GM23338 (cell line): ENCODE measurements around the gene MUC6. TPM values are rescaled to one million over a fixed set of nuclear protein-coding genes. Genes with fewer than 3 reads are reported as not detected.

Source experiments
- ATAC-seq: fragments of 200-7000 bp; cut with Tn5 transposase; 3 replicates; pipeline ENCODE4 v1.9.1; 2020
- DNase-seq: peaks from one replicate; pipeline ENCODE4 v3.0.0-alpha.2; 2015; ENCODE audit warnings: low spot score
- H2AFZ ChIP-seq: fragments of 200-600 bp; sonication (generic); 2 replicates; pipeline ENCODE4 v1.8.0; 2016; ENCODE audit warnings: antibody characterized with exemption, mild to moderate bottlenecking, moderate library complexity
- H3F3A ChIP-seq: fragments of 200-600 bp; sonication (generic); replicated peaks from 2 replicates; pipeline ENCODE4 v1.8.0; 2017; ENCODE audit warnings: antibody characterized with exemption, mixed run types, low read depth
- H3K27ac ChIP-seq: fragments of 200-600 bp; sonication (generic); 2 replicates; pipeline ENCODE4 v1.6.1; 2016; ENCODE audit warnings: low read depth
- H3K27me3 ChIP-seq: fragments of 200-600 bp; sonication (generic); 2 replicates; pipeline ENCODE4 v1.8.0; 2016; ENCODE audit warnings: mild to moderate bottlenecking, mixed run types, moderate library complexity; ENCODE audit not compliant: insufficient read depth
- H3K36me3 ChIP-seq: fragments of 200-600 bp; sonication (generic); 2 replicates; pipeline ENCODE4 v1.8.0; 2016; ENCODE audit warnings: mild to moderate bottlenecking; ENCODE audit not compliant: insufficient read depth
- H3K4me1 ChIP-seq: fragments of 200-600 bp; sonication (generic); 2 replicates; pipeline ENCODE4 v1.8.0; 2016; ENCODE audit warnings: mild to moderate bottlenecking, moderate library complexity; ENCODE audit not compliant: insufficient read depth
- H3K4me2 ChIP-seq: fragments of 200-600 bp; sonication (generic); 2 replicates; pipeline ENCODE4 v1.7.1; 2017; ENCODE audit warnings: mixed run types
- H3K4me3 ChIP-seq: fragments of 200-600 bp; sonication (generic); 2 replicates; pipeline ENCODE4 v1.6.1; 2016; ENCODE audit warnings: mixed run types
- H3K79me2 ChIP-seq: fragments of 200-600 bp; sonication (generic); replicated peaks from 2 replicates; pipeline ENCODE4 v1.8.0; 2017; ENCODE audit warnings: mild to moderate bottlenecking; ENCODE audit not compliant: insufficient read depth
- H3K9me2 ChIP-seq: fragments of 200-600 bp; sonication (generic); 2 replicates; pipeline ENCODE4 v1.8.0; 2017; ENCODE audit not compliant: insufficient read depth
- H4K20me1 ChIP-seq: fragments of 200-600 bp; sonication (generic); replicated peaks from 2 replicates; pipeline ENCODE4 v1.8.0; 2017; ENCODE audit warnings: mild to moderate bottlenecking; ENCODE audit not compliant: insufficient read depth
- H3K27ac Mint-ChIP-seq: 2 replicates; pipeline ENCODE4 v1.8.0; 2020; ENCODE audit warnings: inconsistent platforms, mild to moderate bottlenecking, moderate library complexity, mixed read lengths
- H3K27me3 Mint-ChIP-seq: 3 replicates; pipeline ENCODE4 v1.8.0; 2022; ENCODE audit warnings: low read depth, mild to moderate bottlenecking, moderate library complexity, mixed read lengths, inconsistent platforms; ENCODE audit not compliant: insufficient read depth, poor library complexity
- H3K36me3 Mint-ChIP-seq: 3 replicates; pipeline ENCODE4 v1.8.0; 2021; ENCODE audit warnings: low read depth, mild to moderate bottlenecking, inconsistent platforms, moderate library complexity, mixed read lengths
- H3K4me1 Mint-ChIP-seq: 3 replicates; pipeline ENCODE4 v1.8.0; 2020; ENCODE audit warnings: mild to moderate bottlenecking, inconsistent platforms, mixed read lengths
- H3K4me3 Mint-ChIP-seq: 3 replicates; pipeline ENCODE4 v1.8.0; 2021; ENCODE audit warnings: moderate library complexity, mild to moderate bottlenecking, inconsistent platforms, mixed read lengths
- H3K9me3 Mint-ChIP-seq: 3 replicates; pipeline ENCODE4 v1.8.0; 2020; ENCODE audit warnings: moderate library complexity, mild to moderate bottlenecking, inconsistent platforms, mixed read lengths
- CREB1 ChIP-seq: fragments of 250-450 bp; sonication (Bioruptor Pico); IDR thresholded peaks from 2 replicates; pipeline ENCODE4 v1.5.0; 2020; ENCODE audit warnings: low read depth, mild to moderate bottlenecking, moderate library complexity
- EZH2 ChIP-seq: fragments of 200-600 bp; sonication (generic); IDR thresholded peaks from one replicate; pipeline ENCODE4 v1.8.0; 2017; ENCODE audit warnings: antibody characterized with exemption, mild to moderate bottlenecking, low read depth; ENCODE audit not compliant: unreplicated experiment
- EZH2phosphoT487 ChIP-seq: fragments of 200-600 bp; sonication (generic); IDR thresholded peaks from one replicate; pipeline ENCODE4 v1.8.1; 2018; ENCODE audit warnings: antibody characterized with exemption; ENCODE audit not compliant: unreplicated experiment
- JUNB ChIP-seq: IDR thresholded peaks from one replicate; pipeline ENCODE4 v1.6.1; 2016; ENCODE audit warnings: antibody characterized with exemption; ENCODE audit not compliant: unreplicated experiment
- NANOG ChIP-seq: IDR thresholded peaks from 2 replicates; pipeline ENCODE4 v1.6.1; 2016; ENCODE audit warnings: antibody characterized with exemption, borderline replicate concordance
- POLR2AphosphoS5 ChIP-seq: IDR thresholded peaks from 2 replicates; pipeline ENCODE4 v1.6.1; 2016; ENCODE audit warnings: antibody characterized with exemption, low read depth
- ZNF114 ChIP-seq: fragments of 250-450 bp; sonication (Bioruptor Pico); IDR thresholded peaks from 2 replicates; pipeline ENCODE4 v1.5.0; 2020; ENCODE audit warnings: mild to moderate bottlenecking, moderate library complexity
- ZNF331 ChIP-seq: fragments of 250-450 bp; sonication (Bioruptor Pico); IDR thresholded peaks from 2 replicates; pipeline ENCODE4 v1.5.0; 2020; ENCODE audit warnings: low read depth, mild to moderate bottlenecking, moderate library complexity
- polyA plus RNA-seq: library from polyadenylated mRNA; unstranded; fragments of >200 nt; fragmentation: Nextera tagmentation; extraction: Ambion mirVana; gene quantifications from 2 replicates; pipeline ENCODE4 v1.2.1, GENCODE V29; 2016
- total RNA-seq: library from RNA; depleted of rRNA; stranded (reverse); fragments of >200 nt; shearing (Covaris generic); gene quantifications from 2 replicates; pipeline ENCODE4 v1.2.3, GENCODE V29; 2014
- TF ChIP-seq, protein P1 (sequence below): IDR thresholded peaks from 2 replicates; pipeline ENCODE4 v1.6.1; 2016; ENCODE audit warnings: antibody characterized with exemption
- TF ChIP-seq, protein P2 (sequence below): IDR thresholded peaks from one replicate; pipeline ENCODE4 v1.6.1; 2018; ENCODE audit warnings: antibody characterized with exemption; ENCODE audit not compliant: unreplicated experiment

The MUC6 gene
- total and polyA plus RNA-seq, 2 experiments from 2014 or later: not detected

DNA sequence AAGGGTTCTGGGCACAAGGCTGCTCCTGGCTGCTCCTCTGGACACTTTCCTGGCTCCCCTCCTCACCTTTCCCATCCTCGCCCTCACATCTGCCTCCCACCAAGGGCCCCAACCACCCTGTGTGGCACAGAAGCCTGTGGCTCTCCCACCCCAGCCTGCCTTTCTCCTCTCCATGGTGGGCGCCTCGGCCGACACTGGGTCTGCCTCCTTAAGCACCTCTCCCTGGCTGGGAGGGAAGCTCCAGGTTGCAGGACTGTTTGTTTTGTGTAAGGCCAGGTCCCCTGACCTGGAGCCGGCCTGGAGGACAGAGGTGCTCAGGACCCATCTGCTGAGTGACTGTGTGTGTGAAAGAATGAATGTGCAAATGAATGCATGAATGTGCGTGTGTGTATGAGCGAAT is 14.1 kb downstream of the MUC6 start:
- peaks cover 8% of the 10 kb centered on the region for H3K36me3 Mint-ChIP-seq
- no peak overlapping the region for H3K27ac Mint-ChIP-seq

DNA sequence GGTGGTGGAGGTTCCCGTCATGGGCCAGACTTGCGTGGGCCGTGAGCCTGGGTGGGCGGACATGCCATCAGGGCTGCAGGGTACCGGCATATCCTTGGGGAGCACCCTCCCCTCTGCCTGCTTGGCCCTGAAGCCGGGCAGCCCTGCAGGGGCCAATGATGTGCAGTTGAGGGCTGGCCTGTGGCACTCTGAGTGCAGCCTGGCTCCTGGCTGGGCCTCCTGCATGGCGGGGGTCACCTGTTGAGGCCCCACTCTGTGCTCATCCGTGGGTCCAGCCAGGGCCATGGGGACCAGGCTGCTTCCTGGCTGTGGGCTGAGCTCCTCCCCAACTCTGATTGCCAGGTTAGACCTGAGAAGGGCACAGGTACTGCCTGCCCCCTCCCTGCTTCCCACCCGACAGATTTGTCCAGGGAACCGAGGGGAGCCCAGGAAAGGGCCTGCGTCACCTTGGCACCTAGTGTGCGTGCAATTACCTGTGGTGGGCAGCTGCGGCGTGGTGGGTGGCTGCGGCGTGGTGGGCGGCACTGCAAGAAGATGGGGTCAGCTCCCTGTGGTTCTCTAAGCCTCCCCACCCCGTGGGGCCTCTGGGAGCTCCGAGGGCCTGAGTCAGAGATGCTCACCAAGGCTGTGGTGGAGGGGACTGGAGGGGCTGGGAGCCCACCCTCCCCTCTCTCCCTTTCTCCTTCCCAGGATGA is 16.2 kb downstream of the MUC6 start:
- no peak overlapping the region for H3K4me3 ChIP-seq
- Mint-ChIP-seq H3K27ac (no peak overlapping the region), H3K27me3 (peaks cover 20% of the 10 kb centered on the region), H3K9me3 (peaks cover 23% of the 10 kb centered on the region), H3K4me3 (no peak overlapping the region), H3K4me1 (no peaks in the 10 kb centered on the region; the same call in 2 of the 3 replicates), H3K36me3 (peaks cover 18% of the 10 kb centered on the region)
- no peaks in the 10 kb centered on the region for H3K27me3 ChIP-seq
- no peaks in the 10 kb centered on the region for H4K20me1 ChIP-seq
- no peaks in the 10 kb centered on the region for H3K36me3 ChIP-seq
- no peak for DNase-seq
- H3F3A ChIP-seq: no peaks in the 10 kb centered on the region
- no peaks in the 10 kb centered on the region for H3K4me1 ChIP-seq
- H3K27ac ChIP-seq: no peak overlapping the region
- no peak for ATAC-seq
- no peak overlapping the region for H2AFZ ChIP-seq
- no peak overlapping the region for H3K4me2 ChIP-seq
- no peaks in the 10 kb centered on the region for H3K9me2 ChIP-seq
- H3K79me2 ChIP-seq: no peaks in the 10 kb centered on the region
- TF ChIP-seq NANOG (no peak), EZH2 (no peak), POLR2AphosphoS5 (no peak), CREB1 (CRISPR knock-in tag) (no peak), ZNF331 (CRISPR knock-in tag) (no peak), JUNB (no peak)
- TF ChIP-seq, protein P1, sequence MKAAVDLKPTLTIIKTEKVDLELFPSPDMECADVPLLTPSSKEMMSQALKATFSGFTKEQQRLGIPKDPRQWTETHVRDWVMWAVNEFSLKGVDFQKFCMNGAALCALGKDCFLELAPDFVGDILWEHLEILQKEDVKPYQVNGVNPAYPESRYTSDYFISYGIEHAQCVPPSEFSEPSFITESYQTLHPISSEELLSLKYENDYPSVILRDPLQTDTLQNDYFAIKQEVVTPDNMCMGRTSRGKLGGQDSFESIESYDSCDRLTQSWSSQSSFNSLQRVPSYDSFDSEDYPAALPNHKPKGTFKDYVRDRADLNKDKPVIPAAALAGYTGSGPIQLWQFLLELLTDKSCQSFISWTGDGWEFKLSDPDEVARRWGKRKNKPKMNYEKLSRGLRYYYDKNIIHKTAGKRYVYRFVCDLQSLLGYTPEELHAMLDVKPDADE: no peak

More for the DNA sequence above, 14.1 kb downstream of the MUC6 start:
- no peak for ATAC-seq
- TF ChIP-seq EZH2phosphoT487: no peak
- no peak for TF ChIP-seq CREB1 (CRISPR knock-in tag)
- TF ChIP-seq, protein P2, sequence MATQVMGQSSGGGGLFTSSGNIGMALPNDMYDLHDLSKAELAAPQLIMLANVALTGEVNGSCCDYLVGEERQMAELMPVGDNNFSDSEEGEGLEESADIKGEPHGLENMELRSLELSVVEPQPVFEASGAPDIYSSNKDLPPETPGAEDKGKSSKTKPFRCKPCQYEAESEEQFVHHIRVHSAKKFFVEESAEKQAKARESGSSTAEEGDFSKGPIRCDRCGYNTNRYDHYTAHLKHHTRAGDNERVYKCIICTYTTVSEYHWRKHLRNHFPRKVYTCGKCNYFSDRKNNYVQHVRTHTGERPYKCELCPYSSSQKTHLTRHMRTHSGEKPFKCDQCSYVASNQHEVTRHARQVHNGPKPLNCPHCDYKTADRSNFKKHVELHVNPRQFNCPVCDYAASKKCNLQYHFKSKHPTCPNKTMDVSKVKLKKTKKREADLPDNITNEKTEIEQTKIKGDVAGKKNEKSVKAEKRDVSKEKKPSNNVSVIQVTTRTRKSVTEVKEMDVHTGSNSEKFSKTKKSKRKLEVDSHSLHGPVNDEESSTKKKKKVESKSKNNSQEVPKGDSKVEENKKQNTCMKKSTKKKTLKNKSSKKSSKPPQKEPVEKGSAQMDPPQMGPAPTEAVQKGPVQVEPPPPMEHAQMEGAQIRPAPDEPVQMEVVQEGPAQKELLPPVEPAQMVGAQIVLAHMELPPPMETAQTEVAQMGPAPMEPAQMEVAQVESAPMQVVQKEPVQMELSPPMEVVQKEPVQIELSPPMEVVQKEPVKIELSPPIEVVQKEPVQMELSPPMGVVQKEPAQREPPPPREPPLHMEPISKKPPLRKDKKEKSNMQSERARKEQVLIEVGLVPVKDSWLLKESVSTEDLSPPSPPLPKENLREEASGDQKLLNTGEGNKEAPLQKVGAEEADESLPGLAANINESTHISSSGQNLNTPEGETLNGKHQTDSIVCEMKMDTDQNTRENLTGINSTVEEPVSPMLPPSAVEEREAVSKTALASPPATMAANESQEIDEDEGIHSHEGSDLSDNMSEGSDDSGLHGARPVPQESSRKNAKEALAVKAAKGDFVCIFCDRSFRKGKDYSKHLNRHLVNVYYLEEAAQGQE: no peak
- TF ChIP-seq ZNF114 (CRISPR knock-in tag): no peak
- no peak for TF ChIP-seq EZH2
- Histone ChIP-seq H4K20me1 (no peaks in the 10 kb centered on the region), H3K4me3 (no peak overlapping the region), H3K27me3 (no peaks in the 10 kb centered on the region), H3F3A (no peaks in the 10 kb centered on the region), H3K79me2 (no peaks in the 10 kb centered on the region), H3K4me2 (no peak overlapping the region), H2AFZ (no peak overlapping the region), H3K36me3 (no peaks in the 10 kb centered on the region), H3K4me1 (no peaks in the 10 kb centered on the region), H3K27ac (no peak overlapping the region), H3K9me2 (no peaks in the 10 kb centered on the region)
- Mint-ChIP-seq H3K27me3 (peaks cover 13% of the 10 kb centered on the region), H3K4me3 (no peak overlapping the region), H3K9me3 (peaks cover 9% of the 10 kb centered on the region), H3K4me1 (no peaks in the 10 kb centered on the region; the same call in 2 of the 3 replicates)
- no peak for DNase-seq
